ENCODE data around the gene KCNMA1.

The KCNMA1 gene

DNA sequence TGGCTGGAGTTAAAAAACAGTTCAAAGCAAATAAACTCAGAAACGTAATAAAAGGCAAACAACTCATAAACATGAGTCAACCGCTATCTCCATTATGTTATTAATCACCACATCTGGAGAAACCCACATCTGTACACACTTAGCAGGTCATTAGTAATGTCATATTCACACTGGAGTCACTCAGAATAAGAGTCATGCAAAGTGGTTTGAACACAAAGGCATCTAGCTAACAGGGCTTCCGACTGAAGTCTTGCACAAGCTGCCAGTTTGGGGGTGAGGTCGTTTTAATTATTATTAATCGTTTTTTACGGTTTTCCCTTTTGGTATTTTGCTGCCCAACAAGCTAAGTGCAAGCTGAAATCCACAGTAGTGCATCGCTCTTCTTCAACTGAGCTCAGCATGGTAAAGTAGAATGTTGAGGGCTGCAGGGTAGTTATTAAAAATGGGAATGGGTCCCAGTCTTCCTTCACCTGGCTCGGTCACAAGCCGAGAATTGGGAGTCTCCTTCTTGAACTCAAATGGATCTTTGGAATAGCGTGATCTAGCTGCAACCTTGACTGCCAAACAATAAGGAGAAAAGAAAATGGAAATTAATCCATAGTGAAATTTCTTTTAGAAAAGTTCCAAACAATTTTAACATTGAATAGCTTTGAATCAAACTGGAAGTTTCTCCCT lies 663.5 kb downstream of the KCNMA1 start:
- TF ChIP-seq CTCF (conservative IDR thresholded peaks at IDR 0.05; ENCODE audit: low read depth, low read length): no peak
- Histone ChIP-seq H3K27me3 (ENCODE audit: insufficient read depth, low read depth) (no peaks in the 10 kb centered on the region), H3K36me3 (ENCODE audit: insufficient read depth) (no peaks in the 10 kb centered on the region), H3K4me3 (IDR thresholded peaks at IDR 0.05; ENCODE audit: insufficient read depth, low read depth, low read length) (no peak overlapping the region), H3K4me1 (ENCODE audit: low read depth, poor library complexity, severe bottlenecking) (no peaks in the 10 kb centered on the region), H4K20me1 (ENCODE audit: insufficient read depth) (no peaks in the 10 kb centered on the region), H2AFZ (ENCODE audit: low read depth) (no peak overlapping the region), H3K27ac (no peak overlapping the region), H3K79me2 (ENCODE audit: insufficient read depth, low read depth) (no peaks in the 10 kb centered on the region), H3K9ac (no peak overlapping the region), H3K4me2 (no peak overlapping the region)

- H3K4me3 ChIP-seq (IDR thresholded peaks at IDR 0.05; ENCODE audit: insufficient read depth, low read depth, low read length): no peak overlapping the region
- no peak overlapping the region for H3K27ac ChIP-seq
- no peak for TF ChIP-seq CTCF (conservative IDR thresholded peaks at IDR 0.05; ENCODE audit: low read depth, low read length)
- H3K4me1 ChIP-seq (ENCODE audit: low read depth, poor library complexity, severe bottlenecking): no peaks in the 10 kb centered on the region
- no peaks in the 10 kb centered on the region for H3K36me3 ChIP-seq (ENCODE audit: insufficient read depth)
- H3K27me3 ChIP-seq (ENCODE audit: insufficient read depth, low read depth): no peaks in the 10 kb centered on the region
- no peak overlapping the region for H2AFZ ChIP-seq (ENCODE audit: low read depth)
- no peak overlapping the region for H3K9ac ChIP-seq
- H4K20me1 ChIP-seq (ENCODE audit: insufficient read depth): no peaks in the 10 kb centered on the region
- no peaks in the 10 kb centered on the region for H3K79me2 ChIP-seq (ENCODE audit: insufficient read depth, low read depth)
- no peak overlapping the region for H3K4me2 ChIP-seq
These were observed 664.3 kb downstream of the KCNMA1 start for GRCh38 chr10:76973091-76974016.

DNA sequence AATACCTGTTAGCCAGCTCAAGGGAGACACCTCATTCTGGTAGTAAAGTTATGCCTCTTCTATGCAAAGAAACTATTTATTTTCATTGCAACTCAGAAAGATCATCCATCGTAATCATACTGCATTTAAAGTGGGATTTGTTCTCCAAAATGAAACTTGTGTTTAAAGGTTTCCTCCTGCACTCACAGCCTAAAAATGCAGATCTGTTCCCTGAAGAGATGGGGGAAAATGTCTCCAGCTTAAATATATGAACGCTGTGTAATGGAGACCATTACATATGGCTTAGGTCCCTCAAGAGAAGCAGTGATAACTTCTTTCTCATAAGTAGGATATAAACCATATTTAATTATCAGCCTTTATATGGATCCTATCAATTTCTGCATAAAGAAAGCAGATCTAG lies 665.1 kb downstream of the KCNMA1 start:
- no peaks in the 10 kb centered on the region for H3K79me2 ChIP-seq (ENCODE audit: insufficient read depth, low read depth)
- no peak for TF ChIP-seq CTCF (conservative IDR thresholded peaks at IDR 0.05; ENCODE audit: low read depth, low read length)
- H2AFZ ChIP-seq (ENCODE audit: low read depth): no peak overlapping the region
- no peaks in the 10 kb centered on the region for H3K27me3 ChIP-seq (ENCODE audit: insufficient read depth, low read depth)
- H3K9ac ChIP-seq: no peak overlapping the region
- no peaks in the 10 kb centered on the region for H3K36me3 ChIP-seq (ENCODE audit: insufficient read depth)
- no peak overlapping the region for H3K27ac ChIP-seq
- no peaks in the 10 kb centered on the region for H4K20me1 ChIP-seq (ENCODE audit: insufficient read depth)
- H3K4me1 ChIP-seq (ENCODE audit: low read depth, poor library complexity, severe bottlenecking): no peaks in the 10 kb centered on the region
- no peak overlapping the region for H3K4me3 ChIP-seq (IDR thresholded peaks at IDR 0.05; ENCODE audit: insufficient read depth, low read depth, low read length)
- no peak overlapping the region for H3K4me2 ChIP-seq

DNA sequence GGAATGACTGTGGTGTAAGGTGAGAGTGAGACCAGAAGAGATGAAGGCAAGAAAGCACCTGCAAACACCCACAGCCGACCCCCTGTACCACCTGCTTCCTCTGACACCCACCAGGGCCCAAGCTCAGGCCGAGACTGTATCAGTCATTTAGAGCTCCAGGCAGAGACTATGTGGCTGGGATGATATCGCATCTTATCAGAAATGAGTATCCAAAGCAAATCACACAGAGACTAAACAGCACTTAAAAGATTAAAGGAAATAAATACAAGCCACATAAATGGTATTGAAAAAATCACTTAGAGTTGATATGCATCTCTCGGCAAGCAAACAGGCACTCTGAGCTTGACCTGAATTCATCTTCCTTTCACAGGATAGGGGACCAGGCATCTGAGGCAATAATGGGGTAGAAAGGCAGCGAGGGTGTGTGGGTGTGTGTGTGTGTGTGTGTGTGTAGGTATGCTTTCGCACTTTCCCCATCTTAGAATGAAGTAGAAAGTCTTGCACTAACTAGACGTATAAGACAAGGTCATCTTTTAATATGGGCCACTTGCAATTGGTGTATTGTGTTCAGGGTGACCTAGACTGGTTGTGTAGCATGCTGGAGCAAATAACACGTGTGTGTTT lies 665.9 kb downstream of the KCNMA1 start:
- H3K79me2 ChIP-seq (ENCODE audit: insufficient read depth, low read depth): no peaks in the 10 kb centered on the region
- H3K27me3 ChIP-seq (ENCODE audit: insufficient read depth, low read depth): no peaks in the 10 kb centered on the region

More for the DNA sequence above, 665.9 kb downstream of the KCNMA1 start:
- Histone ChIP-seq H3K9ac (no peak overlapping the region), H3K27ac (no peak overlapping the region), H3K4me3 (IDR thresholded peaks at IDR 0.05; ENCODE audit: insufficient read depth, low read depth, low read length) (no peak overlapping the region), H3K4me2 (no peak overlapping the region), H3K4me1 (ENCODE audit: low read depth, poor library complexity, severe bottlenecking) (no peaks in the 10 kb centered on the region), H3K36me3 (ENCODE audit: insufficient read depth) (no peaks in the 10 kb centered on the region), H4K20me1 (ENCODE audit: insufficient read depth) (no peaks in the 10 kb centered on the region), H2AFZ (ENCODE audit: low read depth) (no peak overlapping the region)
- no peak for TF ChIP-seq CTCF (conservative IDR thresholded peaks at IDR 0.05; ENCODE audit: low read depth, low read length)

Measured in KMS-11 (cell line).